Adrenal gland (tissue), 5 donors: Measurements from ENCODE around the gene SPAG9.

Source experiments
- CTCF ChIP-seq, 6 experiments: fragments of 450-650 bp in 4 of 6; fragments of 200-600 bp in 2 of 6; sonication (generic) in 1 of 6; IDR thresholded peaks; 1 replicate in 5 of 6; 2 replicates in 1 of 6; pipeline versions ENCODE4 v1.5.1 to v1.8.0; 2016 to 2021; ENCODE audit warnings: antibody characterized with exemption in 6 of 6, mild to moderate bottlenecking in 2 of 6, moderate library complexity in 1 of 6
- POLR2A ChIP-seq, 2 donors: fragments of 450-650 bp; IDR thresholded peaks; one replicate each; pipeline ENCODE4 v1.6.1; 2017; ENCODE audit warnings: antibody characterized with exemption in 2 of 2, mild to moderate bottlenecking in 2 of 2, moderate library complexity in 1 of 2
- donor health status: DM: no; HTN: no; CAD: no.

GRCh38 chr17:50920891-50921586 lies 199.6 kb downstream of the SPAG9 start:
- TF ChIP-seq POLR2A (IDR thresholded peaks at IDR 0.05) (no peak), CTCF (IDR thresholded peaks at IDR 0.05) (no peak)
